HS-5 (cell line): ENCODE measurements around the gene TTC33.
"Not testable (repeated sequence)": the region's sequence is repeated elsewhere in the genome, so short reads cannot be mapped to it uniquely, and the experiment has no call there.

Experiments
- DNase-seq: peaks from one replicate; pipeline ENCODE4 v3.0.0-alpha.2; 2012; ENCODE audit warnings: low read depth

The TTC33 gene

GRCh38 chr5:40679913-40680681 lies 75.7 kb downstream of the TTC33 start, which contains the start of gene PTGER4:
Gene PTGER4, plus strand, starts transcription at chr5:40679915. Its CDS starts 1,079 bp downstream, at chr5:40680994.
- DNase-seq = no peak

GRCh38 chr5:40679148-40679912 lies 76.4 kb downstream of the TTC33 start:
- DNase-seq = peak; percentile 65

DNA sequence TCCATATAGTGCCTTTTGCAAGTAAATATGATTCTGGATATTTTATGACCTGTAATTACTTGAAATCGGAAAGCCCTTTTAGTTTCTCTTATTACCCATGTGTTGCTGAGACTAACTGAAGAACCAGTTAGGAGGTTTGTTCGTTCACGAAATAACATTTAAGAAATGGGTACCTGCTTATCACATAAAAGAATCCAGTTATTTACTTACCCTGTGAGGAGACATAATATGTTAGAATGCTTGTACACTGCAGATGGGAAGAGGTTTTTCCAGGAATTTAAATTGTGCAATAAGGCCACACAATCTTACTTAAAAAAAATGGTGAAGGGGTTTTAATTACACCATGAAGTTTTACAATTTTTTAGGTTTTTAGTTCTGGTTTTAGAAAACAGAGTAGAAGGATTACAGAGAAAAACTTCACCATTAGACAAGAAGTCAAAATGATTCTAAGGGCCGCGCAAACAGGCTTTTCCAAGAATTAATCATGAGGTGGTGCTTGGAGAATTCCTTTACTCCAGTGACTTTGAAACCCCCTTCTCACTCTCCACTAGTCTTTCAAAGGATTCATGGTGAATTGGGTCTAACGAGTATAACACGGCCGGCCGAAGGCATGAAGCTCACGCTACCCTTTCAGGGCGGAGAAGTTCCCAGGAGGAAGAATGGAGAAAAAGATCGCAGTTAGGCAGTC lies 77.2 kb downstream of the TTC33 start:
- DNase-seq = no peak

GRCh38 chr5:40678026-40678425 lies 77.7 kb downstream of the TTC33 start:
- no peak for DNase-seq

DNA sequence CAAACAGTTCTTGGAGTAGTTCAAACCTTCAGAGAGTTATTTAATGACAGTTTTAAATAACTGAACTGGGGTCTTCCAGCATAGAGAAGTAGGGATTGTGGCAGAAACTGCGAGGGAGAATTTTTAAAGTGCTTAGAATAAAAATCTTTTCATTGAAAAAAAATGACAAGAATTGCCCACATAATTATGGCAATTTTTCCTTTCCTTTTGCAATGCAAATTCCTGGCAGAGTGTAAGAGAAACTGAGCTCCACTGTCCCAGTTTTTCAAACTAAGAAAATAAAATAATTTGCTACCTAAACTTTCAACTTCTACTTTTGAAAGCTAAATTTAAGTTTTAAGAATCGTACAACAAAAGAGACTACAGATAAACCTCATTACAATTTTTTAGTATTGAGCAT lies 78.3 kb downstream of the TTC33 start:
- DNase-seq = no peak

GRCh38 chr5:40676613-40677343 lies 79.0 kb downstream of the TTC33 start:
- peak; percentile 69 for DNase-seq

DNA sequence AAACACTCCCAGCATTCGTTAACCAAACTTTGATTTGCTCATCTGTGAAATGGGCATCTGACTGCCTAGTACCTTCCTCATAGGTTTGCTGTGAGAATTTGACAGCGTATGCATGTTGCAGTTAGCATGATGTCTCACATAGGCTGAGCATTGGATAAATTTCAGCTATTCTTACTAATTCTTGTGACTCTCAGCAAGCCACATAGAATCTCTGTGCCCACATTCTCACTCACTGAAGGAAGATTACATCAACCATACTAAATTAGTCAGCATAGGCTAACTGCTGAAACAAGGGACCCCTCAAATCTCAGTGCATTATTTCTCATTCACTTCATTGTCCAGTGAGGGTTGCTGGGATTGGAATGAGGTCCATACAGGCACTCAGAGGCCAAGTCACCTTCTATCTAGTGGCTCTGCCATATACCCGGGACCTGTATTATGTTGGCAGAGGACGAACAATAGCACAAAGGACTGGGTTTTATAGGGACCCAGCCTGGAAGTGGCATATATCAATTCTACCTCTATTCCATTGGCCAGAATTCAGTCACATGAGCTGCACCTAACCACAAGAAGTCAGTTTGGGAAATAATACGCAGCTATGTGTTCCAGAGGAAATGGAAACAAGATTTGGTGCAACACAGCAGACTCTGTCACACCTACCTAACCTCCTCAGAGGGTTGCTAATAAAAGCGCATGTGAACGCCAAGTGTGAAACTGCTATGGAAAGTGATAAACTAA lies 80.2 kb downstream of the TTC33 start:
- no peak for DNase-seq

- no peak for DNase-seq
Observed at GRCh38 chr5:40674661-40675235, 81.0 kb downstream of the TTC33 start.

- no peak for DNase-seq
Observed at GRCh38 chr5:40672425-40672824, 83.3 kb downstream of the TTC33 start.

- DNase-seq = no peak
Observed at GRCh38 chr5:40669606-40670390, 86.0 kb downstream of the TTC33 start.

DNA sequence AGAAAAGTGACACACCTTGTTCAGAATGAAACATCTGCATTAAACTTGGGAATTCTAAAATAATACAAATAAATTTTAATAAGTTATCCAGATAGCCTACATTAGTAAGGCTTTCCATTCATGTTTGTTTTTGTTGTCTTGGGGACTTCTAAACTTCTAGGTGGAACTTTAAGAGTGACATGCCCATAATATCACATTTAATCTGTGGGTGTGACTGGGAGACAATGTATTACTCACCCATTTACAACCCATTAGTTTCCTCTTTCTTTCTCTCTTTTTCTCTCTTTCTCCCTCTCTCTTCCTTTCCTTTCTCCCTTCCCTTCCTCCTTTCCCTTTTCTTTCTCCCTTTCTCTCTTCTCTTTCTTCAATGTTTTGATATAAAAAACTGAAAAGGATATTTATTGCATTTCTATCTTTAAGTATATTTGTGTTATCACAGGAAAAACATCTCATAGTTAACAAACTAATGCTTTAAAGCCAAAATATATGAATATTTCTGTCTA lies 88.5 kb downstream of the TTC33 start:
- DNase-seq = no peak

- no peak for DNase-seq
Observed at GRCh38 chr5:40666657-40667056, 89.1 kb downstream of the TTC33 start.

DNA sequence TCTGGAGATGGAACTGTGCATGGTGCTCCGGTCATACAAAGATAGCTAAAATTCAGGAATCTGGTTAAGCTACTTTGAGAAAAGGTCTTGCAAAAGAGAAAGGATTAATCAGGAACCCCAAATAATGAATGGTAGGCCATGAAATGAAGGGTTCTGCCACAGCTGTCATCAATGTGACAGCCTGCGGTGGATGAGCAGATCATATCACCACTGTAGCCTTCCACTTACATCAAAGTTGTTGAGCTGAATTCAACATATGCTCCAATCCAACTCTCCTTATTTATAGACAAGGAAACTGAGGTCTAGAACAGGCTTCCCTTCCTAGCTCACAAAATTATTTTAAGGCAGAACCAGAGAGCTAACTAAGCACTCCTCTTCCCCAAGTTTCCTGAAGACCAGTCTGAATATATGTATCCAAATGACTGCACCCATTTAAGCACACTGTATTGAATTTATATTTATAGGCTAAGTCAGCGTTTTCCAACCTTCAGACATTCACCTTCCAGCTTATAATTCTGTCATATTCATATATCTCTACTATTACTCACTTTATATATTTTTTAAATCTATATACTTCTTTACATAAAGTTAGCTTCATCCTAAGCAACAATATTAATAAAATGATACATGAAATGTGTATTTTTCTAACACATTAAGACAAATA lies 90.0 kb downstream of the TTC33 start:
- no peak for DNase-seq

DNA sequence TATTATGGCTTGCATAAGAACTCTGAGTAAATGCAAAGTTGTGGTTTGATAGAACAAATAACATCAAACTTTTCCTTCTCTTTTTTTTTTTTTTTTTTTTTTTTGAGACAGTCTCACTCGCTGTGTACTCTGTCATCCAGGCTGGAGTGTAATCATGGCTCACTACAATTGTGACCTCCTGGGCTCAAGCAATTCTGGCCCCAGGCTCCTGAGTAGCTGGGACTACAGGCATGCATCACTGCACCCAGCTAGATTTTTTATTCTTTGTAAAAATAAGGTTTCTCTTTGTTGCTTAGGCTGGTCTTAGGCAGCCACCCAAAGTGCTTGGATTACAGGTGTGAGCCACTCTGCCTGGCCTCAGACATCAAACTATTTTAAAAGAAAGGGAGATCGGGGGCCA lies 95.0 kb downstream of the TTC33 start:
- no peak for DNase-seq

GRCh38 chr5:40656766-40657165 lies 99.0 kb downstream of the TTC33 start:
- DNase-seq = no peak

GRCh38 chr5:40656091-40656490 lies 99.7 kb downstream of the TTC33 start:
- DNase-seq = not testable (repeated sequence)

DNA sequence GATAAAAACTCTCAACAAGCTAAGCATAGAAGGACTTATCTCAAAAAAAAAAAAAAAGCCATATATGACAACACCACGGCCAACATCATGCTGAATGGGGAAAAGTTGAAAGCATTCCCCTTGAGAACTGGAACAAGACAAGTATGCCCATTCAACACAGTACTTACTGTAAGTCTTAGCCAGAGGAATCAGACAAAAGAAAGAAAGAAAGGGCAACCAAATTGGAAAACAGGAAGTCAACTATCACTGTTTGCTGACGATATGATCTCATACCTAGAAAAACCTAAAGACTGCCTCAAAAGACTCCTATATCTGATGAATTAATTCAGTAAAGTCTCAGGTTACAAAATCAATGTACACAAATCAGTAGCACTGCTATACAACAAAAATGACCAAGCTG lies 100.6 kb downstream of the TTC33 start:
- no peak for DNase-seq

DNA sequence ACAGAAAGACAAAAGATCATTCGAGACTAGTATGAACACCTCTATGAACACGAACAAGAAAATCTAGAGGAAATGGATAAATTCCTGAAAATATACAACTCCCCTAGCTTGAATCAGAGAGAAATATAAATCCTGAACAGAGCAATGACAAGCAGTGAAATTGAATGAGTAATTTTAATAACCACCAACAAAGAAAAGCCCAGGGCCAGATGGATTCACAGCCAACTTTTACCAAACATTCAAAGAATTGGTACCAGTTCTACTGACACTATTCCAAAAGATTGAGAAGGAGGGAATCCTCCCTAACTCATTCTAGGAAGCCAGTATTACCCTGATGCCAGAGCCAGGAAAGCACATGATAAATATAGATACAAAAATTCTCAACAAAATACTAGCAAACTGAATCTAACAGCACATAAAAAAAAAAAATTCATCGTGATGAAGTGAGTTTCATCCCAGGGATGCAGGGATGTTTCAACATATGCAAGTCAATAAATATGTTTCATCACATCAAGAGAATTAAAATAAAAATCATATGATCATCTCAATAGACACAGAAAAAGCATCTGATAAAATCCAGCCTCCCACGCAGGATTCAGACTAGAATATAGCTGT lies 101.3 kb downstream of the TTC33 start:
- DNase-seq = no peak
